ENCODE measurements around the gene CCDC86. TPM values are rescaled to one million over a fixed set of nuclear protein-coding genes. Genes with fewer than 3 reads are reported as not detected.
A peak's percentile ranks its signal among the peaks of the same experiment; 100 is the strongest.

CCDC86 gene
- total RNA-seq, 2 experiments from 2014 or later, result 94.4 to 96.3 TPM

DNA sequence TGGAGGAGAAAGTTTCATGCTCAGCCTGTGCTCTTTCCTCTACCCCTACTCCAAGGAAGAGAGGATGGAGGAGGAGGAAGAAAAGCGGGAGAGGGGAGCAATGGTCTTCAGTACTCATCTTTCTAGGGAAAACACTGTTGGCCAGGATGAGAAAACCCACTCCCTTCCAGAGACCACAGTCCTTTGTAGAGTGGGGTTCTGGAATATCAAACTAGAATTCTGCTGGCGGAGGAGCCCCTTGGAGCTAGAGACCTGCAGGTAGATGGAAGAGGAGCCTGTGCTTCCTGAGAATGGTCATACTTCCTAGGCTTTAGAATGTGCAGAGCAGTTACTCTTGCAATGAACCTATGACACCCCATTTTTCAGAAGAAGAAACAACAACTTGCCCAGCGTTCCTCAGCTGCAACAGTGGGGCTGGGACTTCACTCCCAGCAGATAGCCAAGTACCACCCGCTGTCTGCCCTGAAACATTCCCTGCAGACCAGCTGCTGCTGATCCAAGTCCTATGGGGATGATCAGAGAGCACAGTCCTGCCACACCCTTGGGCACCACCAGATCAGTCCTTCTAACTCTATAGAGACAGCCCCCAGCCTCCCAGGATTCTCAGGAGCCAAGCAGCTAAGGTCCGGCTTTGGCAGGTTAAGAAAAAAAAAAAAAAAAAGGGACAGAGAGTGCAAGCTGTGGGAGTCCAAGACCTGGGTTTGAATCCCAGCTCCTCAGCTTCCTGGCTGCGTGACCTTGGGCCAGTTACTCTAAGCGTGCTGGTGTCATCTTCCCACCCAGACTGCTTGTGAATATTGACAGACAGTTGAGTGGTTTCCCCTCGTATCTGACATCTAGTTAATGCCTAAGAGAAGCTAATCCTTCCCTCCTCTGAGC lies 13.2 kb downstream of the CCDC86 start:
- Mint-ChIP-seq H3K27ac (no peak overlapping the region), H3K27me3 (no peaks in the 10 kb centered on the region), H3K4me3 (no peak overlapping the region), H3K9me3 (no peaks in the 10 kb centered on the region), H3K4me1 (peaks cover 26% of the 10 kb centered on the region), H3K36me3 (peaks cover 18% of the 10 kb centered on the region)
- no peak for DNase-seq

DNA sequence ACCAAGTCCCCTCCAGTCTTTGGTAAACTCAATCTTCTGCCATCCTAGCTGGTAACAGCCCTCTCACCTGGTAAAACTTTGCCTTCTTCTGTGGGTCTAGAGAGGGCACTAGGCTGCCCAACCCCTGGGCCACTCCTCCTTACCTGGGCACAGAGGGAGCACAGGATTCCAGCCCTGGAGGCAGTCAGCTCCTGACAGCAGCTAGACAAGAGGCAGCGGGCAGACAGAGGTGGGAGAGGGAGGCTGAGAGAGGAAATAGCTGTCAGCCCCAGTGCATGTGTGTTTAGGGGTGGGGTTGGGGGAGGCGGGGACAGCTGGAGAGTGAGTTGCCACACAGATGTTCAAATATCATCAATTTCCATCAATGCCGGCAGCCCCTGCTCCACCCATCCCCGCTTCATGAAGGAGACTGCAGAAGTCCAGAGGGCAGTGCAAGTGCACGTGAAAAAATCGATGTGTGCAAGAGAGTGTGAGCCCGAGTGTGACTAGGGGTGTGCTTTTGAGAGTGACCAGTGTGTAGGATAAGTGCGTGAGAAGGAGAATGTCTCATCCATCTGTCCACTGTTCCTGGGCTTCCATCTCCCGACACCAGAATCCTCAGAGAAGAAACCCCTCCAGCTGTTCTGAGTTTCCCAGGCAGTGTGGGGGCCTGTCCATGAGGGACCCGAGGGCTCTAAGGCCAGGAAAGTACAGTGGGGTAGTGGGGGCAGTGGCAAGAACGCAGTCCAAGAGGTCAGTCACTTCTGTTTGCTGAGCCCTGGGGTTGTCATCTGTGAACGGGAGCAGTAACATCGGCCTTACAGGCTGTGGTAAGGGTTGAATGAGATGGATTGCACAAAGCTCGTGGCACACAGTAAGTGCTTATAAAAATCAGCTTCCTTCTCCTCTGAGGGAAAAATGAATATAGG lies 14.1 kb downstream of the CCDC86 start, which contains the start of gene PTGDR2:
PTGDR2 (minus strand) TSS at position 225 of the 908 bp plus-strand sequence. CDS start 2,228 bp downstream, outside the sequence.
- Mint-ChIP-seq H3K4me1 (peaks cover 26% of the 10 kb centered on the region), H3K4me3 (no peak within 1 kb of the TSS), H3K36me3 (peaks cover 12% of the 10 kb centered on the region), H3K9me3 (no peaks in the 10 kb centered on the region), H3K27me3 (no peaks in the 10 kb centered on the region), H3K27ac (no peak within 1 kb of the TSS)
- no peak for DNase-seq

GRCh38 chr11:60857378-60858232 lies 15.7 kb downstream of the CCDC86 start:
- no peak for DNase-seq
- Mint-ChIP-seq H3K27ac (peak overlapping the region; percentile 13), H3K36me3 (peaks cover 3% of the 10 kb centered on the region), H3K9me3 (no peaks in the 10 kb centered on the region), H3K4me1 (peaks cover 26% of the 10 kb centered on the region), H3K4me3 (no peak overlapping the region), H3K27me3 (no peaks in the 10 kb centered on the region)

GRCh38 chr11:60858236-60858635 lies 16.3 kb downstream of the CCDC86 start:
- no peak overlapping the region for H3K27ac Mint-ChIP-seq
- no peaks in the 10 kb centered on the region for H3K27me3 Mint-ChIP-seq
- H3K9me3 Mint-ChIP-seq, result no peaks in the 10 kb centered on the region
- no peak overlapping the region for H3K4me3 Mint-ChIP-seq
- peaks cover under 1% of the 10 kb centered on the region for H3K36me3 Mint-ChIP-seq
- DNase-seq, result no peak
- H3K4me1 Mint-ChIP-seq, result peaks cover 26% of the 10 kb centered on the region

DNA sequence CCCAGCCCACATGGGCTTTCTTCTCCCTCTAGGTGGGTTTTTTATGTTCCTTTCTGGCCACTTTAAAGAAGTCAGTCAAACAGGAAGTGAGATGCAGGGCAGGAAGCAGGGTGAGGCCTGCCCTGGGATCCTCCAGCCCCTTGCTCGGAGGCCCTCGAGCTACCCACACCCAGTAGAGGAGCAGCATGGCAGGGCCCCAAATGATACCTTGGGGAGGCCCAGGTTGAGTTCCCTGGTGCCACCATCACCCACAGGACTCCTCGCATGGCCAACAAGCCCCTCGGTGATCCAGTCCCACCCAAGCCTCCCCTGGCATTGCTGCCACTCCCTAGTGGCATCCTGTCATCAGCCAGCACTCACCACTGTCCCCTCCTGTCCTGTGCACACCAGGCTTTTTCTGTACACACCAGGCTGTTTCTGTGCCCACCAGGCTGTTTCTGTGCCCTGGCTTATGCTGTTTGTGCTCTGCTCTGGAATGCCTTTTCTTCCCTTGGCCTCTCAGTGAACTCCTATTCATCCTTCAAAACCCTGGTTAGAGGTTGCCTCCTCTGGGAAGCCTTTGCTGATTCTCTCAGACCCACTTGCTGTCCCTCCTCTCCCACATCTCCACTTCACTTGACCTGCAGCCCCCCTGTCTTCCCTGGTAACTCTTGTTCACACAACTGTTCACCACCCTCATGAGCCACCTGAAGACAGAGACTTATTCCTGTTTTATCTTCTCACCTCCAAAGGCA lies 17.0 kb downstream of the CCDC86 start:
- no peaks in the 10 kb centered on the region for H3K9me3 Mint-ChIP-seq
- H3K27me3 Mint-ChIP-seq, result no peaks in the 10 kb centered on the region
- H3K36me3 Mint-ChIP-seq, result no peaks in the 10 kb centered on the region
- H3K27ac Mint-ChIP-seq, result peak overlapping the region; percentile 4
- H3K4me1 Mint-ChIP-seq, result peaks cover 26% of the 10 kb centered on the region
- no peak for DNase-seq
- H3K4me3 Mint-ChIP-seq, result no peak overlapping the region

DNA sequence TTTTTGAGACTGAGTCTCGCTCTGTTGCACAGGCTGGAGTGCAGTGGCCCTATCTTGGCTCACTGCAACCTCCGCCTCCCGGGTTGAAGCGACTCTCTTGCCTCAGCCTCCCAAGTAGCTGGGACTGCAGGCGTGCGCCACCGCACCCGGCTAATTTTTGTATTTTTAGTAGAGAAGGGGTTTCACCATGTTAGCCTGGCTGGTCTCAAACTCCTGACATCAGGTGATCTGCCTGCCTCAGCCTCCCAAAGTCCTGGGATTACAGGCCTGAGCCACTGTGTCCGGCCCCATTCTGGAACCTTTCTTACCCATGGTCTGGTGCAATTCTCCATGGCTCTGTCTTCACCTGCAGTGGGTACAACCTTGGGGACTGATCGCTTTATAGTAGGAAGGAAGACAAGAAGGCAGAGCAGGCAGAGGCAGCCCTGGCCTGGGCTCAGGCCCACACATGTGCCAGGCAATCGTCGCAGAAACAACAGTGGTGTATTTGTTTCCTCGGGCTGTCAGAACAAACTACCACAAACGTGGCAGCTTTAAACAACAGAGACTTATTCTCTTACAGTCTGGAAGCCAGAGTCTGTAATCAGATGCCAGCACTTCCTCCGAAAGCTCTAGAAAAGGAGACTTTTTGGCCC lies 17.8 kb downstream of the CCDC86 start:
- no peak overlapping the region for H3K4me3 Mint-ChIP-seq
- no peak for DNase-seq
- peaks cover 24% of the 10 kb centered on the region for H3K4me1 Mint-ChIP-seq
- no peak overlapping the region for H3K27ac Mint-ChIP-seq
- H3K9me3 Mint-ChIP-seq, result no peaks in the 10 kb centered on the region
- H3K36me3 Mint-ChIP-seq, result no peaks in the 10 kb centered on the region
- no peaks in the 10 kb centered on the region for H3K27me3 Mint-ChIP-seq

DNA sequence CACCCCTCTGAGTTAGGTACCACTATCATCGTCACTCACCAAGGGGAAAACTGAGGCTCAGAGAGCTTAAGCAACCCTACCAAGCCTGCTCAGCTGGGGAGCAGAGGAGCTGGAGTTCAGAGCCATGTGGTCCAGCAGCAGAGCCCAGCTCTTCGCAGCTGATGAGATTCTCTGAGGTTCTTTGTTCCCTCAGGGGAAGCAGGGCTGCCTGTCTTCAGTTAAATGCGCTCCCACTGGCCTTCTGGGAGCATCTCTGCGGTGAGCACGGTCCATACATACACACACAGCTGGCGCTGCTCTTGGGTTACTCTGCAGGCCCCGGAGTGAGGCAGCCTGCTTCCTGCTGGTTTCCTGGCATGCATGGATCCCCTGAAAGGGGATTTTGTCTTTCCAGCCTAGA lies 19.0 kb downstream of the CCDC86 start:
- Mint-ChIP-seq H3K27ac (no peak overlapping the region), H3K9me3 (no peaks in the 10 kb centered on the region), H3K4me3 (no peak overlapping the region), H3K27me3 (no peaks in the 10 kb centered on the region), H3K36me3 (no peaks in the 10 kb centered on the region), H3K4me1 (peaks cover 17% of the 10 kb centered on the region)
- DNase-seq, result no peak

GRCh38 chr11:60862171-60862570 lies 20.3 kb downstream of the CCDC86 start:
- Mint-ChIP-seq H3K27ac (no peak overlapping the region), H3K4me3 (no peak overlapping the region), H3K27me3 (no peaks in the 10 kb centered on the region), H3K36me3 (no peaks in the 10 kb centered on the region), H3K9me3 (no peaks in the 10 kb centered on the region), H3K4me1 (peaks cover 16% of the 10 kb centered on the region)
- no peak for DNase-seq

DNA sequence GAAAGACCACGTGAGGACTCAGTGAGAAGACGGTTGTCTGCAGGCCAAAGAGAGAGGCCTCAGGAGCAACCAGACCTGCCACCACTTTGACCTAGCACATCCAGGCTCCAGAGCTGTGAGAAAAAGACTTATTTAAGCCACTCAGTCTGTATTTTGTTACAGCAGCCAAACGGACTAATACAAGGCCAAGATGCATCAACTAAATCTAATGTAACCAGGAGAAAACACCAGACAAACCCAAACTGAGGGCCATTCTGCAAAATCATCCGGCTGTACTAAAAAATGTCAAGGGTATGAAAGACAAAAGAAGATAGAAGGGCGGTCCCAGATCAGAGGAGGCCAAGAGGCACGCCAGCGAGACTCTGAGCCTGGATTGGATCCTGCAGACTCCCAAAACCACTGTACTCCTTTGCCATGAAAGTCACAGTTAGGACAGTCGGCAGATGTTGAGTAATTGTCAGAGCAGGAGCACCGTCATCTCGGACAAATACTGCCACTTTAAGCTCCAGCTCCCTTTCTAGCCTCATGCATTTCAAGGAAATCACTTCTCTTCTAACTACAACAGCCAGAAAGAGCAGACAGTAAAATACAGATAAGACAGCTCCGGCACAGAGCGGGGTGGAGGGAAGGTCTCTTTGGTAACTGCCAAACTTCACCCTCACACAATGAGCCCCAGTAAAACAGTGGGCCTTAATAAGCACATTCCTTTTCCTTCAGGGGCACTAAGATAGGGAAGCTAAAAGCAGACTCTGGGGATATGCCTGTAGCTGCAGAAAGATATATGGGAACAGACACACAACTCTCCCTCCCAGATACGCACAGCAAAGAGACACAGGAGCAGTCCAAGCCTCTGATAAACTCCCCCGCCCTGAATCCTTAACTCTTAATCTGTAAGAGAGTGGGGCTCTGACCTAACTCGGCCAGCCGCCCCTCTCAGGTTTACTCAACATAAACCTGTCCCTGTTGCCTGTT lies 21.9 kb downstream of the CCDC86 start:
- H3K27ac Mint-ChIP-seq, result no peak overlapping the region
- no peak for DNase-seq
- no peaks in the 10 kb centered on the region for H3K36me3 Mint-ChIP-seq
- H3K27me3 Mint-ChIP-seq, result no peaks in the 10 kb centered on the region
- peaks cover 7% of the 10 kb centered on the region for H3K4me1 Mint-ChIP-seq
- no peaks in the 10 kb centered on the region for H3K9me3 Mint-ChIP-seq
- no peak overlapping the region for H3K4me3 Mint-ChIP-seq

DNA sequence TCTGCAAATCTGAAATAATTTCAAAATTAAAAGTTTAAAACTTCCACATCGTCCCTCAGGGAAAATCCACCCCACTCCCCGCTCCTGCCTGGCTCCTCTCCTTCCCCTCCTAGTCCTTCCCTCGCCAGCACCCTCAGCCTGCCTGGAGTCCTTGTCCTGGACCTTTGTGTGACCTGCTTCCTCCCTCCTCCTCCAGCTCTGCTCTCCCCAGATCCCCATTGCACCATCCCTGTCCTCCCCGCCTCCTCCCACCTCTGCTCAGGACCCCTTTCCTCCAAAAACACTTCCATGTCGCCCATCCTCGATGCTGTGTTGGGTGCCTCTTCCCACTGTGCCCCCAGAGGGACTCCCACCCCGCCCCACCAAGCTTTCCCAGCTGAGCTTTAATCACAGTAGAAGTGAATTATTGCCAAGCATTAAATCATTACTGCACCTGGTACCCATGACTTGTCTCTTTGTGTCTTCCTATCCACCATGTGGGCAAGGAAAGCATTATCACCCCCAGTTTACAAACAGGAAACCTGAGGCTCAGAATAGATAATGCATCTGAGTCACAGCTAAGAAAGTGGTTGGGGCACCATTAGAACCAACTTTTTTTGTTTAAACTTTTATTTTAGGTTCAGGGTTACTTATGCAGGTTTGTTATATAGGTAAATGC lies 23.1 kb downstream of the CCDC86 start:
- H3K9me3 Mint-ChIP-seq, result no peaks in the 10 kb centered on the region
- DNase-seq, result no peak
- no peaks in the 10 kb centered on the region for H3K27me3 Mint-ChIP-seq
- peaks cover 2% of the 10 kb centered on the region for H3K4me1 Mint-ChIP-seq
- H3K36me3 Mint-ChIP-seq, result no peaks in the 10 kb centered on the region
- H3K27ac Mint-ChIP-seq, result no peak overlapping the region
- no peak overlapping the region for H3K4me3 Mint-ChIP-seq

DNA sequence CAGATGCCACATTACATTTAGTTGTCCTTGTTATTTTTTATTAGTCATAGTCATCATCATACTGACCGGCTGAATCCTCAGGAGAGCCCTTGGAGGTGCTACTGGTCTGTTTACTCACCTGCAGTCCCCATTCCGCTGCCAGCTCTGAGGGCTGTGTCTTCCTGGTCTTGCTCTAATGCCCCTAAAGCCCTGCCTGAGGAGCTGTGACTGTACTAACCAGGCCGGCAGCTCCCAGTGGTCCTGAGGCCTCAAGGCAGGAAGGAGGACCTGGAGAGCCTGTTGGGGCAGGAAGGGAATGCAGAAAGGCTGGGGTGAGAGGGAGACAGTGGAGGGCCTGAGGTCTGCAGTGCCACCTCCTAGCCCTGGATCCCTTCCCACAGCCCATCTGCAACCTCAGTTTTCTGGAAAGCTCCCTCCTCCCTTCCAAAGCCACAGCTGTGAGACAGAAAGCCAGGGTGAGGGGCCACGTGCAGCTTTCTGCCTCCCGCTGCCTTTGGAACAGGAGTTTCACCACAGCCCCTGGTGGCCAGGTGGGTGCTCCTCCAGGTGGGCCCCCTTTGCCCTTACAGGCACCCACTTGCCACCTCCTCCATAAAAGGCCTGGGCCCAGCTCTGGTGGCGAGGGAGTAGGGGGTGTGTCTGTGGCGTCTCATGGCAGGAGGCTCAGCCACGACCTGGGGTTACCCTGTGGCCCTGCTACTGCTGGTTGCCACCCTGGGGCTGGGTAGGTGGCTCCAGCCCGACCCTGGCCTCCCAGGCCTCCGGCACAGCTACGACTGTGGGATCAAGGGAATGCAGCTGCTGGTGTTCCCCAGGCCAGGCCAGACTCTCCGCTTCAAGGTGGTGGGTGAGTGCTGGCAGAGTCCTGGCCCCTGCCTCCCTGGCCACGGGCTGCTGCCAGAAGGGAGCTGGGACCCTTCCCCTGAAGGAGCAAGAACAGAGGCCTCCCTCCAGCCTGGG lies 25.3 kb downstream of the CCDC86 start, which contains the start of gene ZP1:
ZP1 (plus strand) TSS at position 632 of the 960 bp plus-strand sequence; CDS start at position 652, 20 bp downstream.
- H3K27me3 Mint-ChIP-seq, result no peaks in the 10 kb centered on the region
- H3K27ac Mint-ChIP-seq, result no peak within 1 kb of the TSS
- DNase-seq, result no peak
- H3K9me3 Mint-ChIP-seq, result no peaks in the 10 kb centered on the region
- H3K4me3 Mint-ChIP-seq, result no peak within 1 kb of the TSS
- peaks cover 21% of the 10 kb centered on the region for H3K4me1 Mint-ChIP-seq
- H3K36me3 Mint-ChIP-seq, result no peaks in the 10 kb centered on the region
